Activated CD4-positive, alpha-beta T cell treated with anti-CD3 and anti-CD28 coated beads for 24 hours (primary cell): ENCODE data around the gene DOCK2.
"Not testable (repeated sequence)": the region's sequence is repeated elsewhere in the genome, so short reads cannot be mapped to it uniquely, and the experiment has no call there.

ENCODE experiments used
- DNase-seq, 2 donors: peaks; one replicate each; pipeline ENCODE4 v3.0.0-alpha.2; 2020; ENCODE audit warnings: low read depth in 2 of 2

DOCK2 gene

GRCh38 chr5:169943026-169943425 is 306.0 kb downstream of the DOCK2 start:
- no peak for DNase-seq

- no peak for DNase-seq
Observed at GRCh38 chr5:169944115-169944514, 307.0 kb downstream of the DOCK2 start.

- DNase-seq, result no peak
Observed at GRCh38 chr5:169944922-169945680, 308.0 kb downstream of the DOCK2 start.

GRCh38 chr5:169945831-169946261 is 308.8 kb downstream of the DOCK2 start:
- no peak for DNase-seq

- DNase-seq, result no peak
Observed at GRCh38 chr5:169946743-169947295, 309.7 kb downstream of the DOCK2 start.

GRCh38 chr5:169950333-169950732 is 313.3 kb downstream of the DOCK2 start:
- no peak for DNase-seq

- DNase-seq, result not testable (repeated sequence)
Observed at GRCh38 chr5:169953196-169953595, 316.1 kb downstream of the DOCK2 start.

- DNase-seq, result no peak
Observed at GRCh38 chr5:169954786-169955185, 317.7 kb downstream of the DOCK2 start.

GRCh38 chr5:169956126-169956525 is 319.1 kb downstream of the DOCK2 start:
- DNase-seq, result no peak

- DNase-seq, result no peak
Observed at GRCh38 chr5:169956756-169957155, 319.7 kb downstream of the DOCK2 start.

- no peak for DNase-seq
Observed at GRCh38 chr5:169958278-169958677, 321.2 kb downstream of the DOCK2 start.

GRCh38 chr5:169960659-169961058 is 323.6 kb downstream of the DOCK2 start:
- no peak for DNase-seq

- DNase-seq, result no peak
Observed at GRCh38 chr5:169964246-169964645, 327.2 kb downstream of the DOCK2 start.

- DNase-seq, result no peak
Observed at GRCh38 chr5:169970339-169970738, 333.3 kb downstream of the DOCK2 start.

GRCh38 chr5:169970911-169971765 is 334.1 kb downstream of the DOCK2 start:
- DNase-seq, result no peak

GRCh38 chr5:169971780-169972179 is 334.7 kb downstream of the DOCK2 start:
- DNase-seq, result no peak

- DNase-seq, result no peak
Observed at GRCh38 chr5:169973056-169973455, 336.0 kb downstream of the DOCK2 start.

- DNase-seq, result no peak
Observed at GRCh38 chr5:169974121-169974770, 337.2 kb downstream of the DOCK2 start.

GRCh38 chr5:169978714-169979113 is 341.6 kb downstream of the DOCK2 start:
- DNase-seq, result no peak

- DNase-seq, result no peak
Observed at GRCh38 chr5:169979871-169980270, 342.8 kb downstream of the DOCK2 start.

- peak; percentile 1 to 5 for DNase-seq
Observed at GRCh38 chr5:169980418-169981053, 343.5 kb downstream of the DOCK2 start, which contains the start of gene INSYN2B. INSYN2B (minus strand) TSS chr5:169980495; CDS start chr5:169883898, 96,597 bp downstream.
